ENCODE measurements around the gene SCAF8. TPM values are rescaled to one million over a fixed set of nuclear protein-coding genes. Genes with fewer than 3 reads are reported as not detected.

Gene SCAF8
- total RNA-seq, 2 donors from 2014 or later: 32.0 to 55.2 TPM

DNA sequence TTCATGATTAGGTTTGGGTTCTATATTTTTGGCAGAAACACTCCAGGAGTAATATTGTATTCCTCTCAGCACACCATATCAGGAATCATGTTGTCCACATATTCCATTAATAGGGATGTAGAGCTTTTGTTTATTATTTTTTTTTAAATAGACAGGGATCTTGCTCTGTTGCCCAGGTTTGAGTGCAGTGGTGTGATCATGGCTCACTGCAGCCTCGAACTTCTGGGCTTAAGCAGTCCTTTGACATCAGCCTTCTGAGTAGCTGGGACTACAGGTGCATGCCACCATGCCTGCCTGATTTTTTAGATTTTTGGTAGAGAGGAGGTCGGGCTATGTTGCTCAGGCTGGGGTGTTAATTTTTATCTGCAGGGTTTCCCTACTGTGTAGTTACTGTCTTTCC lies 12.0 kb downstream of the SCAF8 start:
- H3K27ac ChIP-seq: no peak overlapping the region
- H3K4me1 ChIP-seq (ENCODE audit: control insufficient read depth in 1 of 2, low read depth in 2 of 2): peaks cover 38 to 70% of the 10 kb centered on the region in 2 donors

DNA sequence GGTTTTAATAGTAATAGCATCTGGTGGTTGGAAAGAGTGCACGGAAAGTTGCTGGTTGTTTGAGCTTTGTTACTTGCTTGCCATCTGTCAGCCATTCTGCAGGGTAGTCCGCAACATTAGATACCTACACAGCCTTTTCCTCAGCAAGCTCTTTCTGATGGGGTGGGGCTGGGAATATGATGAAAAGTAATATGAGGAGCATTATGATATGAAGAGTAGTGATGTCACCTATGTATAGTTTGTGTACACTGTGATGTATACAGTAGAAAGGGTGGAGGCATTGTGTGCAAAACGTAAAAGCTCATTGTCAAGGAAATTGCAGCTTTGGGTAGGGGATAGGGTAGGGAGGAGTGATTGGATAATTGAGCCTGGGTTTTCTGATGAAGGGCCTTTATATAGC lies 16.1 kb downstream of the SCAF8 start:
- Histone ChIP-seq H3K27ac (no peak overlapping the region), H3K36me3 (no peaks in the 10 kb centered on the region), H3K4me3 (no peak overlapping the region), H3K4me1 (ENCODE audit: control insufficient read depth in 1 of 2, low read depth in 2 of 2) (peaks cover 35 to 58% of the 10 kb centered on the region in 2 donors), H3K27me3 (replicated peaks; ENCODE audit: insufficient read depth) (no peaks in the 10 kb centered on the region), H3K9me3 (no peaks in the 10 kb centered on the region)
- DNase-seq (ENCODE audit: low spot score) (no peak), ATAC-seq (ENCODE audit: insufficient number of reproducible peaks, low FRiP score, low read depth) (no peak)
- TF ChIP-seq, protein P1, sequence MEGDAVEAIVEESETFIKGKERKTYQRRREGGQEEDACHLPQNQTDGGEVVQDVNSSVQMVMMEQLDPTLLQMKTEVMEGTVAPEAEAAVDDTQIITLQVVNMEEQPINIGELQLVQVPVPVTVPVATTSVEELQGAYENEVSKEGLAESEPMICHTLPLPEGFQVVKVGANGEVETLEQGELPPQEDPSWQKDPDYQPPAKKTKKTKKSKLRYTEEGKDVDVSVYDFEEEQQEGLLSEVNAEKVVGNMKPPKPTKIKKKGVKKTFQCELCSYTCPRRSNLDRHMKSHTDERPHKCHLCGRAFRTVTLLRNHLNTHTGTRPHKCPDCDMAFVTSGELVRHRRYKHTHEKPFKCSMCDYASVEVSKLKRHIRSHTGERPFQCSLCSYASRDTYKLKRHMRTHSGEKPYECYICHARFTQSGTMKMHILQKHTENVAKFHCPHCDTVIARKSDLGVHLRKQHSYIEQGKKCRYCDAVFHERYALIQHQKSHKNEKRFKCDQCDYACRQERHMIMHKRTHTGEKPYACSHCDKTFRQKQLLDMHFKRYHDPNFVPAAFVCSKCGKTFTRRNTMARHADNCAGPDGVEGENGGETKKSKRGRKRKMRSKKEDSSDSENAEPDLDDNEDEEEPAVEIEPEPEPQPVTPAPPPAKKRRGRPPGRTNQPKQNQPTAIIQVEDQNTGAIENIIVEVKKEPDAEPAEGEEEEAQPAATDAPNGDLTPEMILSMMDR (IDR thresholded peaks at IDR 0.05): no peak

More for the DNA sequence above, 12.0 kb downstream of the SCAF8 start:
- TF ChIP-seq, protein P1 (IDR thresholded peaks at IDR 0.05): no peak
- no peaks in the 10 kb centered on the region for H3K9me3 ChIP-seq
- DNase-seq (ENCODE audit: low spot score): no peak
- H3K27me3 ChIP-seq (replicated peaks; ENCODE audit: insufficient read depth): no peaks in the 10 kb centered on the region
- H3K4me3 ChIP-seq: no peak overlapping the region
- ATAC-seq (ENCODE audit: insufficient number of reproducible peaks, low FRiP score, low read depth): no peak
- H3K36me3 ChIP-seq: no peaks in the 10 kb centered on the region

DNA sequence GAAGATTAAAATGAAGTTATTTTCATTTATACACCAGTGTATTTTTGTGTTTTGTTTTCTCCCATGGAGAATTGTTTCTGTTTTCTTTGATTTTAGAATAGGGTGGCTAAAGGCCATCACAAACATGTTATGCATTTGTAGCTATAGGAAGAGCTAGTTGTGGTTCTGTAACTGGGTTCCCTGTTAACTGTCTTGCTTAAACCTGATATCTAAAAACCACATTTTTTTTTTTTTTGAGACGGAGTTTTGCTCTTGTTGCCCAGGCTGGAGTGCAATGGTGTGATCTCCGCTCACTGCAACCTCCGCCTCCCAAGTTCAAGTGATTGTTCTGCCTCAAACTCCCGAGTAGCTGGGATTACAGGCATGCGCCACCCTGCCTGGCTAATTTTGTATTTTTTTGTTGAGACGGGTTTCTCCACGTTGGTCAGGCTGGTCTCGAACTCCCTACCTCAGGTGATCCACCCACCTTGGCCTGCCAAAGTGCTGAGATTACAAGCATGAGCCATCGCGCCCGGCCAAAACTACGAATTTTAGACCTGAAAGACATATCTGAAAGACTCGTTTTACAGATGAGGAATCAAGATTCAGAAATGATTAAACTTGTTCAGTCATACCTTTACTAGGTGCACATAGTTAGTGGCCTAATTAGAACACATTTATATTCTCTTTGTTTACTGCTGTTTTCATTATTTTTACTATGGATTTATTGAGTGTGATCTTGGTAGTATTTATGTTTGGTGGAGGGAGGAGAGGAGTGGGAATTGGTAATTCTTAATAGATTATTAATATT lies 18.0 kb downstream of the SCAF8 start:
- Histone ChIP-seq H3K27ac (no peak overlapping the region), H3K4me1 (ENCODE audit: control insufficient read depth in 1 of 2, low read depth in 2 of 2) (peaks cover 44 to 56% of the 10 kb centered on the region in 2 donors), H3K27me3 (replicated peaks; ENCODE audit: insufficient read depth) (no peaks in the 10 kb centered on the region), H3K9me3 (no peaks in the 10 kb centered on the region), H3K4me3 (no peak overlapping the region), H3K36me3 (no peaks in the 10 kb centered on the region)
- DNase-seq (ENCODE audit: low spot score): no peak
- TF ChIP-seq, protein P1 (IDR thresholded peaks at IDR 0.05): no peak
- ATAC-seq (ENCODE audit: insufficient number of reproducible peaks, low FRiP score, low read depth): no peak

DNA sequence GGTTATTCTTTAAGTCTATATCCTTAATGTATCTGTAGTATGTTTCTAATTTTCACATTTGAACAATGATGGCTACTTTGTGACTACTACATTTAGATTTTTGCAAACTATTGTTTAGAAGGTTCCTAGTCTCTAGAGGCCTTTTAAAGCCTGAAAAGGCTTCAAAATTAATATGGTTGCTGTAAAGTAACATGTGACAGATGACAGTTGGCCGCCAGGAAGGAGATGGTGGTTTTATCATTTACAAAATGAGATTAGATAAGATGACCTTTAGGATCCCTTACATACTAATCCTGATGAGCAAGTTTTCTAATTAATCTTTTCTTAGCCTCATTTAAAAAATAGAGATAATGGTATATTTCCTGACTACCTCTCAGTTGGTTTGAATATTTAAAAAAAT lies 18.8 kb downstream of the SCAF8 start:
- no peak for ATAC-seq (ENCODE audit: insufficient number of reproducible peaks, low FRiP score, low read depth)
- peaks cover 39 to 55% of the 10 kb centered on the region in 2 donors for H3K4me1 ChIP-seq (ENCODE audit: control insufficient read depth in 1 of 2, low read depth in 2 of 2)

DNA sequence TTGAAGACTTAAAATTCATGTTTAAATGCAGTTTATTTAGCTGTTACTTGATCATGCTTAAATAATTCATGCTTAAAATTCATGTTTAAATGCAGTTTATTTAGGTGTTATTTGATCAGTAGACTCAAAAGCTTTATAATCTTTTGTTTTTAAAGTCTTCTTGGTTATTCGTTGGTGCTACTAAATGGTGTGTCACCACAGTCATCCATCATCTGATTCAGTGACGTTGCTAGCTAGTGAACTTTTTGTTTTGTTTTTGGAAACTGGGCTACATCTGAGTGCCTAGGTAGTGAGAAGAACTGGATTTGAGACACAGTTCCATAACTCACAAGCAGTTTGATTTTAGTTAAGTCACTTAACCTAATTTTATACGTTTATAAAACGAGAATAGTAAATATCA lies 20.9 kb downstream of the SCAF8 start:
- TF ChIP-seq, protein P1 (IDR thresholded peaks at IDR 0.05): no peak
- DNase-seq (ENCODE audit: low spot score) (no peak), ATAC-seq (ENCODE audit: insufficient number of reproducible peaks, low FRiP score, low read depth) (no peak)
- H3K9me3 ChIP-seq: no peaks in the 10 kb centered on the region
- no peaks in the 10 kb centered on the region for H3K27me3 ChIP-seq (replicated peaks; ENCODE audit: insufficient read depth)
- H3K36me3 ChIP-seq: no peaks in the 10 kb centered on the region
- peak overlapping the region in 1 of 2 donors; percentile 43 for H3K27ac ChIP-seq
- peaks cover 32 to 54% of the 10 kb centered on the region in 2 donors for H3K4me1 ChIP-seq (ENCODE audit: control insufficient read depth in 1 of 2, low read depth in 2 of 2)
- no peak overlapping the region for H3K4me3 ChIP-seq

More for the DNA sequence above, 18.8 kb downstream of the SCAF8 start:
- H3K9me3 ChIP-seq: no peaks in the 10 kb centered on the region
- no peaks in the 10 kb centered on the region for H3K36me3 ChIP-seq
- H3K4me3 ChIP-seq: no peak overlapping the region
- no peak for DNase-seq (ENCODE audit: low spot score)
- TF ChIP-seq, protein P1 (IDR thresholded peaks at IDR 0.05): no peak
- H3K27ac ChIP-seq: no peak overlapping the region
- H3K27me3 ChIP-seq (replicated peaks; ENCODE audit: insufficient read depth): no peaks in the 10 kb centered on the region

Measured in thoracic aorta (tissue), 2 donors.